Right lobe of liver (tissue), 4 donors: ENCODE data around the gene KAT5.

Source experiments
- POLR2A ChIP-seq: fragments of 450-650 bp; IDR thresholded peaks from one replicate; pipeline ENCODE4 v1.6.1; 2017; ENCODE audit warnings: antibody characterized with exemption, mild to moderate bottlenecking
- TF ChIP-seq, protein P1 (sequence below), 4 donors: fragments of 200-600 bp in 3 of 4; fragments of 450-650 bp in 1 of 4; IDR thresholded peaks; one replicate each; pipeline versions ENCODE4 v1.5.1 to v1.8.0; 2016 to 2022; ENCODE audit warnings: antibody characterized with exemption in 4 of 4, mild to moderate bottlenecking in 2 of 4
- donor health status: DM: no; HTN: no; CAD: no.
- donor health status: DM: no; HTN: no; CAD: no.
- donor health status: DM: no; HTN: yes; CAD: no.

- TF ChIP-seq, protein P1, sequence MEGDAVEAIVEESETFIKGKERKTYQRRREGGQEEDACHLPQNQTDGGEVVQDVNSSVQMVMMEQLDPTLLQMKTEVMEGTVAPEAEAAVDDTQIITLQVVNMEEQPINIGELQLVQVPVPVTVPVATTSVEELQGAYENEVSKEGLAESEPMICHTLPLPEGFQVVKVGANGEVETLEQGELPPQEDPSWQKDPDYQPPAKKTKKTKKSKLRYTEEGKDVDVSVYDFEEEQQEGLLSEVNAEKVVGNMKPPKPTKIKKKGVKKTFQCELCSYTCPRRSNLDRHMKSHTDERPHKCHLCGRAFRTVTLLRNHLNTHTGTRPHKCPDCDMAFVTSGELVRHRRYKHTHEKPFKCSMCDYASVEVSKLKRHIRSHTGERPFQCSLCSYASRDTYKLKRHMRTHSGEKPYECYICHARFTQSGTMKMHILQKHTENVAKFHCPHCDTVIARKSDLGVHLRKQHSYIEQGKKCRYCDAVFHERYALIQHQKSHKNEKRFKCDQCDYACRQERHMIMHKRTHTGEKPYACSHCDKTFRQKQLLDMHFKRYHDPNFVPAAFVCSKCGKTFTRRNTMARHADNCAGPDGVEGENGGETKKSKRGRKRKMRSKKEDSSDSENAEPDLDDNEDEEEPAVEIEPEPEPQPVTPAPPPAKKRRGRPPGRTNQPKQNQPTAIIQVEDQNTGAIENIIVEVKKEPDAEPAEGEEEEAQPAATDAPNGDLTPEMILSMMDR (IDR thresholded peaks at IDR 0.05), result no peak
- no peak for TF ChIP-seq POLR2A
Observed at GRCh38 chr11:65700399-65700798, 11.7 kb upstream of the KAT5 start.
